Tibial artery (tissue), 4 donors: ENCODE data around the gene PTGER2.

Experiments
- DNase-seq, 2 donors: peaks; one replicate each; pipeline ENCODE4 v3.0.0-alpha.2; 2019
- H3K27ac ChIP-seq, 2 donors: fragments of 200-600 bp; sonication (generic) in 1 of 2; 1 replicate in 1 of 2; 2 replicates in 1 of 2; pipeline ENCODE4 v1.5.1; 2018 to 2019; ENCODE audit warnings: mild to moderate bottlenecking in 1 of 2
- H3K27me3 ChIP-seq, 2 donors: fragments of 200-600 bp; sonication (generic) in 1 of 2; one replicate each; pipeline versions ENCODE4 v1.5.1 to v1.6.0; 2016 to 2019
- H3K36me3 ChIP-seq, 3 donors: fragments of 200-600 bp; sonication (generic) in 2 of 3; one replicate each; pipeline ENCODE4 v1.5.1; 2016 to 2019; ENCODE audit warnings: mild to moderate bottlenecking in 2 of 3
- H3K4me1 ChIP-seq, 4 donors: fragments of 200-600 bp; sonication (generic) in 2 of 4; 1 replicate in 3 of 4; 2 replicates in 1 of 4; pipeline ENCODE4 v1.5.1; 2016 to 2019
- H3K4me3 ChIP-seq, 2 donors: fragments of 200-600 bp; sonication (generic) in 1 of 2; 1 replicate in 1 of 2; 2 replicates in 1 of 2; pipeline ENCODE4 v1.5.1; 2018 to 2019; ENCODE audit warnings: mild to moderate bottlenecking in 2 of 2
- H3K9me3 ChIP-seq, 3 donors: fragments of 200-600 bp; sonication (generic) in 1 of 3; one replicate each; pipeline ENCODE4 v1.5.1; 2016 to 2019
- intact Hi-C: fragments of 100-400 bp; cut with DNase I; formaldehyde crosslinking; loops from one replicate; pipeline ENCODE4 v1.15.0; 2023; ENCODE audit warnings: low total_unique reads
- TF ChIP-seq, protein P1 (sequence below), 2 experiments: fragments of 200-600 bp in 1 of 2; fragments of 450-650 bp in 1 of 2; IDR thresholded peaks; one replicate each; pipeline ENCODE4 v1.5.1; 2017 to 2019; ENCODE audit warnings: antibody characterized with exemption in 2 of 2, mild to moderate bottlenecking in 1 of 2, moderate library complexity in 1 of 2

Gene PTGER2

DNA sequence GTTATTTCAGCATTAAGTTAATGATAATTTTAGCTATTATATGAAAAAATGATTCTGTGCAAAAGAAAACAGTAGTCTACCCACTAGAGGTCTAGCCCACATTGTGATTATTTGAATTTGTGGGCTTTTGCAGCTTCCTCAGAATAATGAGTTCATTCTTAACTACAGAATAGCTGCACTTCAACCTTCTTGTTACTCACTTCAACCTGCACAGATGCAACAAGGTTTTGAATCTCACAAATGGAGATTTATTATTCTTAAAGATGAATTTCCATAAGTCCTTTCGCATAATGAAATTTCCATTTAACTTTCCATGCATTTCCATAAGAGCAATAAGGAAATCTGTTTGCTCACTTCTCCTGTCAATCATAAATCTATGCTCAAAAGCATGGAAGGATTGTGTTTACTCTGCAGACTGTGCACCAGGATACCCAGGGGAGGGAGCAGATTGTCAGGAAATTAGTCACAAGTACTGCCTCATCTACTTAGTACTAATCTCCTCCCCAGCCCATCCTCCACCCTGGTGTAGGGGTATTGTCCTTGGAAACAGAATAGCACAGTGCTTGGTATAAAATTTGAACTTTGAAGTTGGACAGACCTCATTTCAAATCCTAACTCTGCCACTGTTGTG, 24.1 kb downstream of the PTGER2 start:
- Histone ChIP-seq H3K27ac (no peak overlapping the region), H3K4me3 (no peak overlapping the region)
- intact Hi-C loops = no loop called here

DNA sequence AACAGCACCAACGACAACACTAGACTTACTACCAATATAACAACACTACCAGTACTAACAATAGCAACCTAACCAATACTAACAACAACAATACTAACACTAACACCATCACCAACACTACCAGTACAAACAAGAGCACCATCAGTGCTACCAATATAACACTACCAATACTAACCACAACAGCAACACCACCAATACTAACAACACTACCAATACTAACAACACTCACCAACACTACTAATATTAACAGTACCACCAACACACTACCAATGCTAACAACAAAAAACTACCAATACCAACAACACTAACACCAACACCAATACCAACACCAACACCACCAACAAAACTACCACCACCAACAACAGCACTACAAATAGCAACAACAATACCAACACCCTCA, 25.1 kb downstream of the PTGER2 start:
- intact Hi-C loops = no loop called here
- no peak overlapping the region for H3K4me3 ChIP-seq
- DNase-seq = no peak
- no peaks in the 10 kb centered on the region for H3K27me3 ChIP-seq
- TF ChIP-seq, protein P1, sequence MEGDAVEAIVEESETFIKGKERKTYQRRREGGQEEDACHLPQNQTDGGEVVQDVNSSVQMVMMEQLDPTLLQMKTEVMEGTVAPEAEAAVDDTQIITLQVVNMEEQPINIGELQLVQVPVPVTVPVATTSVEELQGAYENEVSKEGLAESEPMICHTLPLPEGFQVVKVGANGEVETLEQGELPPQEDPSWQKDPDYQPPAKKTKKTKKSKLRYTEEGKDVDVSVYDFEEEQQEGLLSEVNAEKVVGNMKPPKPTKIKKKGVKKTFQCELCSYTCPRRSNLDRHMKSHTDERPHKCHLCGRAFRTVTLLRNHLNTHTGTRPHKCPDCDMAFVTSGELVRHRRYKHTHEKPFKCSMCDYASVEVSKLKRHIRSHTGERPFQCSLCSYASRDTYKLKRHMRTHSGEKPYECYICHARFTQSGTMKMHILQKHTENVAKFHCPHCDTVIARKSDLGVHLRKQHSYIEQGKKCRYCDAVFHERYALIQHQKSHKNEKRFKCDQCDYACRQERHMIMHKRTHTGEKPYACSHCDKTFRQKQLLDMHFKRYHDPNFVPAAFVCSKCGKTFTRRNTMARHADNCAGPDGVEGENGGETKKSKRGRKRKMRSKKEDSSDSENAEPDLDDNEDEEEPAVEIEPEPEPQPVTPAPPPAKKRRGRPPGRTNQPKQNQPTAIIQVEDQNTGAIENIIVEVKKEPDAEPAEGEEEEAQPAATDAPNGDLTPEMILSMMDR (IDR thresholded peaks at IDR 0.05) = no peak
- H3K4me1 ChIP-seq = no peaks in the 10 kb centered on the region
- H3K36me3 ChIP-seq = no peaks in the 10 kb centered on the region
- no peak overlapping the region for H3K27ac ChIP-seq
- H3K9me3 ChIP-seq = no peaks in the 10 kb centered on the region

More for the DNA sequence above, 24.1 kb downstream of the PTGER2 start:
- H3K4me1 ChIP-seq = no peaks in the 10 kb centered on the region
- no peaks in the 10 kb centered on the region for H3K27me3 ChIP-seq
- no peaks in the 10 kb centered on the region for H3K36me3 ChIP-seq
- no peak for DNase-seq
- TF ChIP-seq, protein P1 (IDR thresholded peaks at IDR 0.05) = no peak
- H3K9me3 ChIP-seq = no peaks in the 10 kb centered on the region

DNA sequence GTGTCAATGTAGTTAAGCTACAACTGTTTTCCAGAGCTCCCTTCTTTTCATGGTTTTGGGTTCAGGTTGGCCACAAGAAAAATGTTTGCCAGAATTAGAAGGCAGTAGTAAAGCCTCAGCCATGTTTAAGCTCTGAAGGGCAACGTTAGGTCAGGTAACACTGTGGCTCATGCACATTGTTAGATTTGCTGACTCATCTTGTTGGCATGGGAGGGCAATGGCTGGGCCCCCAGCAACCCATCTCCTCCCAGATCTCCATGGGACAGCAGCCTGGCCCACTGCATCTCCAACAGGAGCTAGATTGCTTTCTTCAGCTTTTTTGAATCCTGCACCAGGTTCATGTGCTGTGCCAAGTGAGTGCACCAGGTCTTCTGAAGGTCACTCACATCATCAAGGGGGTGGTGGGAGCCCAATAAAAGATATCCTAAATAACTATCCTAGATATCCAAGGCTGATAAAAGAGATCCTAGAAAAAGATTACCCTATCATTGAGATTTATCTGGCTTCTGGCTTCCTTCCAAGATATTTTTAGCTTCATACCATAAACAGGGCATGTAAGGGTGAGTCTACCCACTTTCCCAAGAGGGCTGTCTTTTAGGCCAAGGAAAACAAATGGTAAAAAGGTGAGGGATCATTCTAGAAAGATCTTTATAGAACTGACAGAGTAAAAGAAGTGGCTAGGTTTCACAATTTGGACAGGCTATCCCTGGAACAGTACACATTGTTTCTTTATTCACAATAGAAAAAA, 28.9 kb downstream of the PTGER2 start:
- H3K9me3 ChIP-seq = no peaks in the 10 kb centered on the region

DNA sequence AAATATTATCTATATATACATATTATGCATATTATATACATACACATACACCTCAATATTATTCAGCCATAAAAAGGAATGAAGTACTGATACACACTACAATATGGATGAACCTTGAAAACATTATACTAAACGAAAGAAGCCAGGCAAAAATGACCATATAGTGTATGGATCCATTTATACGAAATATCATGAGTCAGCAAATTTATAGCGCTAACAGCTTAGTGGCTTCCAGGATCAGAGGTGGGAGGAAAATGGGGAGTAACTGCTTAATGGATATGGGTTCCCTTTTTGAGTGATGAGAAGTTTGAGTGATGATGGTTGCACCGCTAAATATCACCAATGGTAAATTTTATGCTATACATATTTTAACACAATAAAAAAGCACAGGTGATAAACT, 32.7 kb downstream of the PTGER2 start:
- no peaks in the 10 kb centered on the region for H3K9me3 ChIP-seq
- intact Hi-C loops = no loop called here
- no peak overlapping the region for H3K4me3 ChIP-seq
- H3K27me3 ChIP-seq = no peaks in the 10 kb centered on the region
- no peak overlapping the region for H3K27ac ChIP-seq
- H3K4me1 ChIP-seq = peaks cover 0 to 9% (median 6%) of the 10 kb centered on the region in 4 donors
- TF ChIP-seq, protein P1 (IDR thresholded peaks at IDR 0.05) = no peak
- H3K36me3 ChIP-seq = no peaks in the 10 kb centered on the region
- no peak for DNase-seq

More for the DNA sequence above, 28.9 kb downstream of the PTGER2 start:
- TF ChIP-seq, protein P1 (IDR thresholded peaks at IDR 0.05) = no peak
- Histone ChIP-seq H3K36me3 (no peaks in the 10 kb centered on the region), H3K4me1 (no peaks in the 10 kb centered on the region), H3K27ac (no peak overlapping the region), H3K4me3 (no peak overlapping the region), H3K27me3 (no peaks in the 10 kb centered on the region)
- no peak for DNase-seq
- intact Hi-C loops = no loop called here

DNA sequence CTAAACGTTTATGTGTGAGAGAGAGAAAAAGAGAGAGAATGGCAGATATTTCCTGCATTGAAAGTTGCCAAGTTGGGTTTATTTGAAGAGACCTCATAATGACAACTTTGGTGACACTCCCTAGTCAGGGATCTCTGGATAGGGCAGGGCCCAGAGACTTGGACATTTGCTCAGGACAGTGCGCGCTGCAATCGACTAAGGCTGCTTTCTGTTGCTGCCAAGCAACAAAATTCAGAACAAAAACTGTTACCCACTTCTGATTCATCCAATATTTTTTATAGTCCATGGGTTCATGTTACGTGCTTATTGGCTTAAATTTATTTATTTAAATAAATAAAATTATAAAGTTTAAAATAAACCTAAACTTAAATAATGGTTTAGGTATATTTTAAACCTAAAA, 34.2 kb downstream of the PTGER2 start:
- Histone ChIP-seq H3K27ac (no peak overlapping the region), H3K27me3 (no peaks in the 10 kb centered on the region), H3K36me3 (no peaks in the 10 kb centered on the region), H3K4me3 (no peak overlapping the region), H3K4me1 (peaks cover 0 to 14% (median 7%) of the 10 kb centered on the region in 4 donors), H3K9me3 (no peaks in the 10 kb centered on the region)
- TF ChIP-seq, protein P1 (IDR thresholded peaks at IDR 0.05) = no peak
- intact Hi-C loops = no loop called here
- DNase-seq = no peak
